ENCODE results near the gene ACAT1.
"Not testable (repeated sequence)": the region's sequence is repeated elsewhere in the genome, so short reads cannot be mapped to it uniquely, and the experiment has no call there.

ACAT1 gene

DNA sequence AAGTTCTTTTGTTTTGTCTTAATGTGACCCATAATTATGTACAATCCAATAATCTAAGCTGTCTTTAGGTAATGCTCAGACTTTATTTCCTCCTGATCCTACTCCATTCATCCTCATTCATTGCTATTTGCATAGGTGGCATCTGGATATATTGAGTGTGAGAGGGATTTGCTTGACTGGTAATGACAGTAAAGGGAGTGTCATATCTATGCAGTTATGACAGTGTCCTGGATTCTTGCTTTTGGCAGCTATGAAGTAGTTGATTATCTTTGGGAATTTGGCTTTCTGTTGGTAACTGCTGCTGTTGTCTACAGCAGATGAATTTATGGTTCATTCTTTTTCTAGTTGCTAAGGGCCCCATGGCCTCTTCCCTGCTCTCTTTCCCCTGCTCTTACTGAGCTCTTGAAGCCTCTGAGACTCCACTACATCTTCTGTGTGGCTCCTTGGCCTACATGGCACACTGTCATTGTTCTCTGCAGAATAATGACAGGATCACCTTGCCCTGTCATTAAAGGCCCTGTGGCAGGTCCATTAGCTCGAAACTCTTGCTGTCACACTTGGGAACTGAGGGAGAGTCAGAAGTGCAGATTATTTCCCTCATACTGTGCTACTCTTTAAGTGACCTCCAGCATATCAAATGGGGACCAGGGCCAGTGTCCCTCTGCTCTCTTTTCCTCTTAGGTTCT is 20.1 kb upstream of the ACAT1 start:
- no peak for TF ChIP-seq CTCF (IDR thresholded peaks at IDR 0.05; ENCODE audit: extremely low read depth, insufficient read depth, missing control alignments)
- DNase-seq (ENCODE audit: low spot score): no peak
- in situ Hi-C loops (cut with MboI; ENCODE audit: low pct_unique_long_range_greater_than_20kb, low sequenced_read_pairs, unreplicated experiment): no loop called here

DNA sequence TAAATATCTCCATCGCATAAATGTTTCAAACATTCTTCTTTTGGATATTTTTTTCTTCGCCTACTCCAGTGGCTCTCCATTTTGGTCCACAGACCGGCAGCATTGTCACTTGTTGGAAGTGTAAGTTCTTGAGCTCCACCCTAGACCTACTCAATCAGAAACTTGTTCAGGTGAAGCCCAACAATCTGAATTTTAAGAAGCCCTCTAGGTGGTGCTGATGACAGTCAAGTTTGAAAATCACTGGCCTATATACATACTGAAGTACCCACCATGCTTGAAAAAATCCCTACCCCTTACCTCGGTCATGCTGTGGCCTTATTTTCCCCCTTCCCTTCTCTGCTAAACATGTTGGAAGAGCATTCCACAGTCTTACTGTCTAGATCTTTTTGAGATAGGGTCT is 10.2 kb upstream of the ACAT1 start:
- no peak for DNase-seq (ENCODE audit: low spot score)
- in situ Hi-C loops (cut with MboI; ENCODE audit: low pct_unique_long_range_greater_than_20kb, low sequenced_read_pairs, unreplicated experiment): no loop called here
- TF ChIP-seq CTCF (IDR thresholded peaks at IDR 0.05; ENCODE audit: extremely low read depth, insufficient read depth, missing control alignments): no peak

GRCh38 chr11:108112057-108112456 is 9.3 kb upstream of the ACAT1 start:
- no peak for TF ChIP-seq CTCF (IDR thresholded peaks at IDR 0.05; ENCODE audit: extremely low read depth, insufficient read depth, missing control alignments)
- DNase-seq (ENCODE audit: low spot score): no peak
- in situ Hi-C loops (cut with MboI; ENCODE audit: low pct_unique_long_range_greater_than_20kb, low sequenced_read_pairs, unreplicated experiment): no loop called here

GRCh38 chr11:108115500-108116140 is 5.7 kb upstream of the ACAT1 start:
- TF ChIP-seq CTCF (IDR thresholded peaks at IDR 0.05; ENCODE audit: extremely low read depth, insufficient read depth, missing control alignments): no peak
- DNase-seq (ENCODE audit: low spot score): no peak
- in situ Hi-C loops (cut with MboI; ENCODE audit: low pct_unique_long_range_greater_than_20kb, low sequenced_read_pairs, unreplicated experiment): no loop called here

- peak; percentile 49 for TF ChIP-seq CTCF (IDR thresholded peaks at IDR 0.05; ENCODE audit: extremely low read depth, insufficient read depth, missing control alignments)
- in situ Hi-C loops (cut with MboI; ENCODE audit: low pct_unique_long_range_greater_than_20kb, low sequenced_read_pairs, unreplicated experiment): no loop called here
- DNase-seq (ENCODE audit: low spot score): peak; percentile 52
These were observed 3.5 kb upstream of the ACAT1 start for GRCh38 chr11:108117746-108118371.

DNA sequence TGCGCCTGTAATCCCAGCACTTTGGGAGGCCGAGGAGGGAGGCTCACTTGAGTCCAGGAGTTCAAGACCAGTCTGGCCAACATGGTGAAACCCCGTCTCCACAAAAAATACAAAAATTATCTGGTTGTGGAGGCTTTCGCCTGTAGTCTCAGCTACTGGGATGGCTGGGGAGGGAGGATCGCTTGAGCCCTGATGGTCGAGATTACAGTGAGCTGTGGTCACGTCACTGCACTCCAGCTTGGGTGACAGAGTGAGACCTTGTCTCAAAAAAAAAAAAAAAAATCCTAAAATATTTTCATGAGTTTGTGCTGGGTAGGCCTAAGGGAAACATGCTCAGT is 462 bp upstream of the ACAT1 start:
- DNase-seq (ENCODE audit: low spot score): not testable (repeated sequence)
- in situ Hi-C loops (cut with MboI; ENCODE audit: low pct_unique_long_range_greater_than_20kb, low sequenced_read_pairs, unreplicated experiment): loop anchor here (10.0 kb wide), 1 partner anchor 534 kb away; no protein-coding TSS in a partner anchor

GRCh38 chr11:108122166-108122628 is 830 bp downstream of the ACAT1 start:
- no peak for TF ChIP-seq CTCF (IDR thresholded peaks at IDR 0.05; ENCODE audit: extremely low read depth, insufficient read depth, missing control alignments)
- no peak for DNase-seq (ENCODE audit: low spot score)
- in situ Hi-C loops (cut with MboI; ENCODE audit: low pct_unique_long_range_greater_than_20kb, low sequenced_read_pairs, unreplicated experiment): loop anchor here (10.0 kb wide), 1 partner anchor 533 kb away; no protein-coding TSS in a partner anchor

All from GM13977 (cell line).